Limb (tissue), 2 donors: Measurements from ENCODE around the gene TEX51.

Experiments used
- DNase-seq, 2 donors: peaks; one replicate each; pipeline ENCODE4 v3.0.0-alpha.2; 2016; ENCODE audit errors: extremely low spot score in 2 of 2

TEX51 gene

DNA sequence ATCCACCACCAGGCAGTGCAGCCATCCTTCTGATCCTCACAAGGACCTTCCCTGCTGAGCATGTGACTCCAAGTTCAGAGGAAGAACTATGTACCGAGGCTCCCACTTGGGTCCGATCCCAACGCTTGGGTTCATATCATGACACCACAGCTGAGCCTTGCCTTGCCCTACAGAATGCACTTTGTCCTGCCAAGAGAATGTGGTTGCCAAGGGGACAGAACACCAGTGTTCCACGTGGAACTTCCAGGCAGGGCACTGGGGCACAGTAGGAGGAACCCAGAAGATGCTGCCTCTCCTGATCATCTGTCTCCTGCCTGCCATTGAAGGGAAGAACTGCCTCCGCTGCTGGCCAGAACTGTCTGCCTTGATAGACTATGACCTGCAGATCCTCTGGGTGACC lies at the start of gene TEX51:
Gene TEX51, plus strand, starts transcription at position 255 of the 400 bp plus-strand sequence. Its CDS starts 29 bp downstream, at position 284.
- DNase-seq: peak in 1 of 2 donors; percentile 9

DNA sequence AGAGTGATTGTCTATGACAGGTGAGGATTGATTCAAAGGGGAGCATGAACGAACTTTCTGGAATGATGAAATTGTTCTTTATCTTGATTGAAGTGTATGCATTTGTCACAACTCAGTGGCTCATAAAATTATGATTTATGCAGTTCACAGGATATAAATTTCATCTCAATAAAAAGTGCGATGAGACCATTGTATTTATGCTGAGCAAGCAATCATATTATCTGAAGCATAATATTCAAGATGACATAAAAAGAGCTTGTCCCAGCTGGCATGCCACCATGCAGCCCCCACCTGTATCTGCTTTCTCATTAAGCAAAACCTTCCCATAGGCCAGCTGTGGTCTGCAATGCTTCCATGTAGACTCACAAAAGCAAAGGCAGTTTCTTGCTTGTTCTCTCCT lies 49.6 kb upstream of the TEX51 start:
- DNase-seq: no peak

DNA sequence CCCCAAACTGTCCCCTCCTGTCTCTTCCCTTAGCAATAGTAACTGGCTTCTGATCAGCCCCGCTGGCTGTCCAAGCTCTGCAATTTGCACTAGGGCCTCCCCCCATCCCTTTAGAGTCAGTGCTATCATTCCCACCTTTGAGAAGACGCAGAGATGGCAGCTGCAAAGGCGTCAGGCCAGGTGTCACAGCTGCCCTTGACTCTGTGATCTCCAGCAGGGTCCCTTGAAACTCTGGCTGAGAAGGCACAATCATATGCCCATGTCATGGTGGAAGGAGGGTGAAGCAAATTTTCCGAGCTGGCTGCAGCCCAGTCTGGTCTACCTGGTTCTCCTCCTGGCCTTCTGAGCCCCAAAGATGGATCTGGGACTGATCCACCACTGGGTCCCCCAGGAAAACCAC lies 49.2 kb upstream of the TEX51 start:
- DNase-seq: no peak

- no peak for DNase-seq
These were observed 48.6 kb upstream of the TEX51 start for GRCh38 chr2:126849991-126850535.

DNA sequence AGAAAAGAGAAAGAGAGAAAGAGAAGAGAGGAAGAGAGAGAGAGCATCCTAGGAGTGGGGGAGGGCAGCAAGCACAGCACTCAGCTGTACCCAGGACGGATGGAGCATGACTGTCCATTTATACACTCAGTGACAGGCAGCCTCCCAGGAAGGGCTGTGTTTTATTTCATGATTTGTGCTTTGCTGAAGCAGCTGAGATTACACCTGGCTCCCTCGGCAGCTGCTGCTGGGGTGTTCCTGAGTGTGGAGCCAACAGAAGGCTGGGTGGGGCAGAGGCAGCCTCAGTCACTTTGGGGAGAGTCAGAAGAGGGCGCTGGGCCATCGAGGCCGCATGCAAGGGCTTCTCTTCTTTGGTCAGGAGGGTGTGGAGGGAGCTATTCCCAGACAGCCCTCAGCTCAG lies 47.8 kb upstream of the TEX51 start:
- DNase-seq: no peak

DNA sequence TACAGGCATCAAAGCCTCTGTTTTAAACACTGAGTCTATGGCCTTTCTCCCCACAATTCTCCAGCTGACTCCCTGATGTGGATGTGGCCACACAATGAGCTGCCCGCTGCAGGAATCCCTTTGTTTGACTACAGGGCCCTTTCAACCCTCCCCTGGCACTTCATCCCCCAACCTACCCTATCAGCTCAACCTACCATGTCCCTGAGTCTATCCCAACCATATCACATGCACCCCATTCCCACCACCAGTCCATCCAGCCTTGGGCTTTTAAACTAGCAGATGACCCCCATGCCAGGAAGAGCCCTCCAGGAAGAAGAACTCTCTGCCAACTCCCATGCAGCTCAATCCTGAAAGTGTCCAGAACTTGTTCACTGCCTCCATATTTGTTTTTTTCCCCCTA lies 46.9 kb upstream of the TEX51 start:
- no peak for DNase-seq

DNA sequence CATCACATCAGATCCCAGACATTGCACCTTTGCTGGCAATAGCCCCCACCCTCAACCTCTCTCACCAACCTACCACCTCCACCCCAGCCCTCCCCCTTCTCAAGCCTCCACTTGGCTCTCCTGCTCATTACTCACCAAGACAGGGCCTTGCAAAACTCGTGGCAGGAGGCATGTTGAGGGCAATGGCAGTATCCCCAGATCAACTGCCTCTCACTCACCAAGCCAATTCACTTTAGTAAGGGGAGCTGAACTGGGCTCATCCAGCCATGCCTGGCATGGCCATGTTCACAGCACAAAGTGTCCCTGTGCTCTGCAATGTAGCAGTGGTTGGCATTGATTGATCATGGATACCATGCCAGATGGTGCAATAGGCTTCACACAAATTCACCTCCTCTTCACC lies 46.3 kb upstream of the TEX51 start:
- DNase-seq: no peak

- no peak for DNase-seq
These were observed 43.1 kb upstream of the TEX51 start for GRCh38 chr2:126855606-126856005.

- DNase-seq: no peak
These were observed 42.3 kb upstream of the TEX51 start for GRCh38 chr2:126856403-126856802.

- no peak for DNase-seq
These were observed 41.2 kb upstream of the TEX51 start for GRCh38 chr2:126857502-126857901.

GRCh38 chr2:126858013-126858412 lies 40.7 kb upstream of the TEX51 start:
- DNase-seq: peak in 1 of 2 donors; percentile 23

DNA sequence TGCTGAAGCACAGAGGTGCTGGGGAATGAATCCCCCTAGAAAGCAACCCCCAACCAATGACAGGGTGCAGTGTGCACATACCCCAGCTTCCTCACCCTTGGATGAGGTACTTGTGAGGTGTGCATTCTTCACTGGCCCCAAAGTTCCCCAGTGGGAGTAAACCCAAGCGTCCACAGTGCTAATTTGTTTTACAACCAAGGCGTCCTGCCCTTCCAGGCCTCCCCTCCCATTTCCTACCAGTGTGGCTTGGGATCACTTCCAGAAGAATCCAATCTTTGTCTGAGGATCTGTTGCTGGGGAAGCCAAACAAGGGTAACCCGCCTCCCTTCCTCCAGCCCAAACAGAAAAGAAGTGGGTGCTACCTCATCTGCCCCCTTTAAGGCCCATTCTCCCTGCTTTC lies 40.3 kb upstream of the TEX51 start:
- no peak for DNase-seq

DNA sequence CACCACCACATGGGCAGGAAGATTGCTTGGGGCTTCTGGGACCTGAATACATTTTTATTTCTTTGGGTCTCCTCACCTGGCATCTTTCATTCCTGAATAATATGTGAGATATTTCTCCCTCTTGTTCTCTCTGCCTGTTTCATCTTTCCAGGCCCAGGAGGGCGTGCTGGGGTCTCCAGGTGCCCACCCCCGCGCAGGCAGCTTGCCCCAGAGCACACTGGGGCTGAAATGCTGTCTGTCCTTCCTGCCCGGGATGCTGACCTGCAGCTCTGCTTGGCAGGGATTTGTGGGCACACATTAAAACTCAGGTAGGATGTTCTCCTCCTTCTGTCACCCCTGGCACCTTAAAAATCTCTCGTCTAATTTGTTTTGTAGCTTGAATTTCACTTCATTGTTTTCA lies 39.7 kb upstream of the TEX51 start:
- DNase-seq: no peak

DNA sequence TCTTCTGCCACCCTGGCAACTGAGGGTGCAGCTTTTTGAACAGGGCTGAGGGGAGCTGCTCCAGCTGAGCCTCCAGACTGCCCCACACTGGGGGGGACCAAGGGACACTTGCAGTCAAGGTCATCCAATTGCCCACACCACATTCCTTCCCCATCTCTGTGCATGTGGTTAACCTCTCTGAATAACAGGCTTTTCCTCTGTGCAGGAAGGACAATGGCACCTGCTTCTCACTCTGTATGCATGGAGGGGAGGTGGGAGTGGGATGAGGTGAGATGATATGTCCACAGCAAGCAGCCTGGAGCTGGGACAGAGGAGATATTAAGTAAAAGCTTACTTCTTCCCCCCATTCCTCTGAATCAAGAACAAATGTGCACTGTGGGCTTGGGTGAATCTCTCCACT lies 39.1 kb upstream of the TEX51 start:
- no peak for DNase-seq

GRCh38 chr2:126860385-126860784 lies 38.3 kb upstream of the TEX51 start:
- DNase-seq: no peak

DNA sequence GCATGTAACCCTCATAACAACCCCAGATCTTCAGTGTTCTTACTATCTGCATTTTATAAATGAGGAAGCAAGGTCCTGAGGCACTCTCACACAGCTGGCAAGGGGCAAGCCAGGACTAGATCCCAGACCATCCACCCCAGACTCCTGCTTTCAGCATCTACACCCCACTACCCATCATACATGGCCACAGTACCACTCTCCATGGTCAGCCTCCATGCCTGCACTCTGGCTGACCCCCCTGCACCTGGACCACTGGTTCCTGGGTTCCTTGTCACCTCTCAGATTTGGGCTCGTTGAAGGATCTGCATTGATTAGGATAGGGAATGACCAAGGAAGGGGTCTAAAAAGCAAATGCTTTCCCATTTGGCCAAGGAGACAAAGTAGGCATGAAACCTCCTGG lies 36.0 kb upstream of the TEX51 start:
- DNase-seq: no peak

GRCh38 chr2:126863336-126864015 lies 35.2 kb upstream of the TEX51 start:
- no peak for DNase-seq

GRCh38 chr2:126864861-126865260 lies 33.8 kb upstream of the TEX51 start:
- no peak for DNase-seq

DNA sequence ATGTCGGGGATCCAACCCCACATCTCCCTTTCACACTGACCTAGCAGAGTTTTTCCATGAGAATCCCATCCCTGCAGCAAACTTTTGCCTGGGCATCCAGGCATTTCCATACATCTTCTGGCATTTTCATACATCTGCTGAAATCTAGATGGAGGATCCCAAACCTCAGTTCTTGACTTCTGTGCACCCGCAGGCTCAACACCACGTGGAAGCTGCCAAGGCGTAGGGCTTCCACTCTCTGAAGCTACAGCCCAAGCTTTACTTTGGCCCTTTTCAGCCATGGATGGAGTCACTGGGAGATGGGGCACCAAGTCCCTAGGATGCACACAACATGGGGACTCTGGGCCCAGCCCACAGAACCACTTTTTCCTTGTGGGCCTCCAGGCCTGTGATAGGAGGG lies 32.2 kb upstream of the TEX51 start:
- no peak for DNase-seq

- no peak for DNase-seq
These were observed 23.7 kb upstream of the TEX51 start for GRCh38 chr2:126874961-126875360.

- DNase-seq: no peak
These were observed 22.1 kb upstream of the TEX51 start for GRCh38 chr2:126876631-126877030.

DNA sequence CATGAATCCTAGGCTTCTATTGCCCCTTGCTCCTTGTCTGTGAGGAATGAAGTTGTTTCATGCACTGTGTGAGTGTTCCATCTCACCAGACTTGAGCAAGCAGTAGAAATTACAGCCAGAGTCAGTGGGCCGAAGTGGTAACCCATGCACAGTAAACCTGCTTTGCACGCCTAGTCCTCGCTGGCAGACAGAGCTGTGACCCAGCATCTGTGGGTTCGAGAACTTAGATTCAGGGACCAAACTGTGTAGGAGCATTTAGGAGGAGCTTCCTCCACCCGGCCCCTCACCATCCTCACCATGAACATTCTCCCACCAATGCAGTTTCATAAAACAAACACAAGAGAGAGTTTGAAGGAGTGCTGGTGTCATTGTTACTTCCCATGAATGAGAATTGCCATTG lies 21.6 kb upstream of the TEX51 start:
- DNase-seq: no peak

- peak in 1 of 2 donors; percentile 16 for DNase-seq
These were observed 20.7 kb upstream of the TEX51 start for GRCh38 chr2:126877861-126878565.
